Kidney epithelial cell (primary cell): ENCODE data around the gene DPF3. TPM values are rescaled to one million over a fixed set of nuclear protein-coding genes. Genes with fewer than 3 reads are reported as not detected.

ENCODE experiments used
- DNase-seq: peaks from one replicate; pipeline ENCODE4 v3.0.0-alpha.2; 2010; ENCODE audit warnings: low read depth
- H3K27me3 ChIP-seq: 2 replicates; pipeline ENCODE4 v1.6.0; 2011; ENCODE audit warnings: low read length; ENCODE audit not compliant: control insufficient read depth, insufficient read depth
- H3K36me3 ChIP-seq: 2 replicates; pipeline ENCODE4 v1.5.1; 2011; ENCODE audit warnings: low read length; ENCODE audit not compliant: control insufficient read depth, insufficient read depth
- H3K4me3 ChIP-seq: 2 replicates; pipeline ENCODE4 v1.5.1; 2011; ENCODE audit warnings: low read depth, mild to moderate bottlenecking, control low read depth, low read length
- total RNA-seq: library from RNA; depleted of rRNA; stranded (reverse); fragments of >200 nt; gene quantifications from 2 replicates; pipeline ENCODE4 v1.2.3, GENCODE V29; 2015
- TF ChIP-seq, protein P1 (sequence below): IDR thresholded peaks from 2 replicates; pipeline ENCODE4 v1.5.1; 2011; ENCODE audit warnings: mild to moderate bottlenecking, moderate library complexity, low read length, control low read depth, inconsistent platforms; ENCODE audit not compliant: insufficient read depth, poor library complexity, severe bottlenecking

DPF3 gene
- total RNA-seq, 1 donor from 2014 or later, result 0.79 TPM

DNA sequence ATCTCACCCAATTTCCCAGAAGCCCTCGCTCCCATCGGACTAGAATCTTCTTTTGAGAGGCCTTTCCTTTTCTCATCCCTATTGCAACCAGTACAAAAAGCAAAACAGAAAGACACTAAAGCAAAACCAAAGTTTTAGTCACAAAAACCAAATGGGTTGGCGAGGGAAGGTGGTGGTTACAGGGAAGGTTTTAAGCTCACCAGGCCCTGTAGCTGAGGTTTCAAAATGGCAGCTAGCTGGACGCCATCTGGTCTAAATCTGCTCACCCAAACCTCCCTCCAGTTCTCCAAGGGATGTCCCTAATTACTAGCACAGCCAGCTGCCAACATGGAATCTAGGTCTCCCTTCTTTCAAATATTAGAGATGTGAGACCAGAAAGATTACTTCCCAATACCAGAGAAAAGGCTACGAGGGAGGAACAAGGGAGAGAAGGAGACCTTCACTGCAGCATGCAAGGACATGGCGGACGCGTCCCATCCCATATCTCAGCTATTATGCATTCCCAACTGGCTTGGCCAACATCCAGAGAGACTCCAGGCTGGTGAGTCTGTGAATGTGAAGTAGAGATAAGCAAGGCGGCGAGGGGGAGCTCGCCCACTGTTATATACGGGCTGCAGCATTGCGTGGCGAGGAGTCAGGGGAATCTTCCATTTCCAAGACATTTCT lies 70.8 kb downstream of the DPF3 start:
- no peak for DNase-seq
- H3K27me3 ChIP-seq, result no peaks in the 10 kb centered on the region
- no peaks in the 10 kb centered on the region for H3K36me3 ChIP-seq
- TF ChIP-seq, protein P1, sequence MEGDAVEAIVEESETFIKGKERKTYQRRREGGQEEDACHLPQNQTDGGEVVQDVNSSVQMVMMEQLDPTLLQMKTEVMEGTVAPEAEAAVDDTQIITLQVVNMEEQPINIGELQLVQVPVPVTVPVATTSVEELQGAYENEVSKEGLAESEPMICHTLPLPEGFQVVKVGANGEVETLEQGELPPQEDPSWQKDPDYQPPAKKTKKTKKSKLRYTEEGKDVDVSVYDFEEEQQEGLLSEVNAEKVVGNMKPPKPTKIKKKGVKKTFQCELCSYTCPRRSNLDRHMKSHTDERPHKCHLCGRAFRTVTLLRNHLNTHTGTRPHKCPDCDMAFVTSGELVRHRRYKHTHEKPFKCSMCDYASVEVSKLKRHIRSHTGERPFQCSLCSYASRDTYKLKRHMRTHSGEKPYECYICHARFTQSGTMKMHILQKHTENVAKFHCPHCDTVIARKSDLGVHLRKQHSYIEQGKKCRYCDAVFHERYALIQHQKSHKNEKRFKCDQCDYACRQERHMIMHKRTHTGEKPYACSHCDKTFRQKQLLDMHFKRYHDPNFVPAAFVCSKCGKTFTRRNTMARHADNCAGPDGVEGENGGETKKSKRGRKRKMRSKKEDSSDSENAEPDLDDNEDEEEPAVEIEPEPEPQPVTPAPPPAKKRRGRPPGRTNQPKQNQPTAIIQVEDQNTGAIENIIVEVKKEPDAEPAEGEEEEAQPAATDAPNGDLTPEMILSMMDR, result no peak
- H3K4me3 ChIP-seq, result no peak overlapping the region

DNA sequence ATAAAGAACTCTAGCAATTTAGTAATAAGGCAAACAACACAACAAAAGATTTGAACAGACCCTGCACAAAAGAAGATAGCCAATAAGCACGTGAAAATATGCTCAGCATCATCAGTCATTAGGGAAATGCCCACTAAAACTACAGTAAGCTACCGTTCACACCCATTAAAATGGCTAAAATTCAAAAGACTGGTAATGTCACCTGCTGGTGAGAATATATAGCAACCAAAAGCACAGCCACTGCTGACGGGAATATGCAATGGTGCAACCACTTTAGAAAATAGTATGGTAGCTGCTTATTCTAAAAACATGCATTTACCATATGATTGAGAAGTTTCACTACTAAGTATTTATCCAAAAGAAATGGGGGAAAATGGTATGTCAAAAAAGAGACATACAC lies 74.9 kb downstream of the DPF3 start:
- no peak for DNase-seq
- Histone ChIP-seq H3K4me3 (no peak overlapping the region), H3K27me3 (no peaks in the 10 kb centered on the region), H3K36me3 (no peaks in the 10 kb centered on the region)
- TF ChIP-seq, protein P1, result no peak

DNA sequence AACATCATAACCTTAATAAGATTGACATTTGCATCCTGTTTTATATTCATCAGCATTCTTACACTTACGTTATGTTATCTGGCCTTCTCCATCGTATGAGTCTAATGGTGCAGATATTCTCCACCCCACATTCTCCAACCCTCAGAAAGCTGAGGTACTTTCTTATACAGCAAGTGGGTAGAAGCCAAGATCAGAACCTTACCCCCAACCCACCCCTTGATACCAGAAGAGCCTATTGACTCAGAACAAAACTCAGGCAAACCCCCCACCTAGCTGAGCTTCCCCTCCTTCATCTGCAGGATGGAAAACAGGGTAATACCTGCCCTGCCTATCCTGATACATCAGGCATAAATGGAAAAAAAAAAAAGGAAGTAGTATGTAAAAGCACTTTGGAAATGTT lies 77.6 kb downstream of the DPF3 start:
- no peak for DNase-seq
- H3K36me3 ChIP-seq, result no peaks in the 10 kb centered on the region
- TF ChIP-seq, protein P1, result no peak
- H3K27me3 ChIP-seq, result no peaks in the 10 kb centered on the region
- H3K4me3 ChIP-seq, result no peak overlapping the region

DNA sequence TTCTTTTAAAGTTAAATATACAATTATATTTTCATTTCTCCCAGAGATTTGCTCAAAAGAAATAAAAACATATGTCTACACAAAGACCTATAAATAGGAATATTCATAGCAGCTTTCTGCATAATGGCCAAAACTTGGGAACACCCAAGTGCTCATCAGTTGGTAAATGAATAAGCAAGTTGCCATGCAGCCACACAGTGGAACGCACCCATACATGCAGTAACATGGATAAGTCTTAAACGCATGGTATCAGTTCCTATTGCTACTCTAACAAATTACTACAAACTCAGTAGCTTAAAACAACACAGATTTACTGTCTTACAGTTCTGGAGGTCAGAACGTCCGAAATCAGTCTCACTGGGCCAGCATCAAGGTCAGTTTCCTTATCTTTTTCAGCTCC lies 78.5 kb downstream of the DPF3 start:
- no peaks in the 10 kb centered on the region for H3K27me3 ChIP-seq
- no peak for DNase-seq
- no peak overlapping the region for H3K4me3 ChIP-seq
- no peaks in the 10 kb centered on the region for H3K36me3 ChIP-seq
- TF ChIP-seq, protein P1, result no peak

DNA sequence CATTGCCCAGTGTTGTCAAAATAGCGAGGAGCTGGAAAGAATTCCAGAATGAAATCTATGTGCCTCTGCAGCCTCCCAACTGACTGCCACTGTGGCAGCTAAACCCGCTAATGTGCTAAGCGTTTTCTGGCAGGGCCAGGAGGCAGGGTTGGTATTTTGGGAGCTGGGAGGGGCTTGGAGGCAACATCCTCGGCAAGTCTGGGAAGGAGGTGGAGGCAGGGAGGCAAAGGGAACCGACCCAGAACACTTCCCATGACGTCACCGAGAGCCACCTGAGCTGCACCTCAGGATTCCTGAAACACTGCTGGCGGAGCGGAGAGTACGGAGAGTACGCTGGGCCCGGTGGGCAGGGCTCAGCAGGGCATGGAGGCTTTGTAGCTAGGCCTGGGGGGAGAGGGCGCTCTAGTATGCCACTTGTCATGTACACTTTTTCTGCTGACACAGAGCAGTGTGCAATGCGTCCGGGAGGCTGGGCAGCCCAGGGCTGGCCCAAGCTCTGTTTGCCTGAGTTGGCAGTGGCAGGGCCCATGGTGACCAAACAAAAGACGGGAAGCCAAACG lies 81.5 kb downstream of the DPF3 start:
- no peak overlapping the region for H3K4me3 ChIP-seq
- no peak for DNase-seq
- H3K36me3 ChIP-seq, result no peaks in the 10 kb centered on the region
- H3K27me3 ChIP-seq, result no peaks in the 10 kb centered on the region
- TF ChIP-seq, protein P1, result no peak

DNA sequence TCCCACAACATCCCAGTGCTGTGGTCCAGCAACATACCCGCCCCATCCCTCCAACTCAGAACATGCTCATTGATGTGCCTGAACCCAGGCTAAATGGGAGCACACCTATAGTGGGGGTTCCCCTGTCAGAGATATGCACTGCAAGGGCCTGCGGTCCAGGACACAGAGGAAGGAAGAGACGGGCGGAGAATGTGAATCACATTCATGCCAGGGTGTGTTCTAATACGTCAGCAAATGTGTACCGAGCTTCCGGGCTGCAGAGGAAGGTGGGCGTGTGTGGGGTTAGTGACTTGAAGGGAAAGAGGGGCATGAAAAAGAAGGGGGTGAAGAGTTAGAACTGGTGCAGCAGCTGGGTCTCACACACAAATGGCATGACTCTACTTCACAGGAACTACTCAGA lies 83.7 kb downstream of the DPF3 start:
- TF ChIP-seq, protein P1, result no peak
- H3K36me3 ChIP-seq, result no peaks in the 10 kb centered on the region
- H3K4me3 ChIP-seq, result no peak overlapping the region
- no peaks in the 10 kb centered on the region for H3K27me3 ChIP-seq
- no peak for DNase-seq
